SU-DHL-6 (cell line): ENCODE measurements around the gene SPARC.

ENCODE experiments used
- H2AFZ ChIP-seq: fragments of 200-600 bp; sonication (generic); 2 replicates; pipeline ENCODE4 v1.6.1; 2014; ENCODE audit warnings: low read depth, mild to moderate bottlenecking, moderate library complexity, mixed read lengths, antibody characterized with exemption, low read length; ENCODE audit not compliant: severe bottlenecking
- H3F3A ChIP-seq: fragments of 200-600 bp; shearing (Covaris generic); 2 replicates; pipeline ENCODE4 v1.6.0; 2016; ENCODE audit warnings: antibody characterized with exemption, mild to moderate bottlenecking; ENCODE audit not compliant: insufficient read depth
- H3K27ac ChIP-seq: fragments of 200-600 bp; sonication (generic); 2 replicates; pipeline ENCODE4 v1.5.1; 2016; ENCODE audit warnings: low read depth, mild to moderate bottlenecking, low read length, moderate library complexity, mixed read lengths
- H3K27me3 ChIP-seq: fragments of 200-600 bp; sonication (generic), shearing (Covaris generic); 2 replicates; pipeline ENCODE4 v1.6.0; 2014; ENCODE audit warnings: mild to moderate bottlenecking, low read length
- H3K36me3 ChIP-seq: fragments of 200-600 bp; sonication (generic); 2 replicates; pipeline ENCODE4 v1.6.1; 2014; ENCODE audit warnings: mild to moderate bottlenecking, low read length, mixed read lengths
- H3K4me2 ChIP-seq: fragments of 300-600, 200-600 bp; shearing (Covaris generic), sonication (generic); 2 replicates; pipeline ENCODE4 v1.6.0; 2014; ENCODE audit warnings: low read length, low read depth, mild to moderate bottlenecking; ENCODE audit not compliant: poor library complexity, severe bottlenecking
- H3K4me3 ChIP-seq: fragments of 200-600 bp; sonication (generic); 2 replicates; pipeline ENCODE4 v1.5.1; 2014; ENCODE audit warnings: antibody characterized with exemption, low read length, mild to moderate bottlenecking, mixed read lengths; ENCODE audit not compliant: insufficient read depth, poor library complexity, severe bottlenecking
- H3K79me2 ChIP-seq: fragments of 200-600 bp; sonication (generic); 2 replicates; pipeline ENCODE4 v1.6.1; 2014; ENCODE audit warnings: mild to moderate bottlenecking, low read length, moderate library complexity; ENCODE audit not compliant: insufficient read depth
- H3K9ac ChIP-seq: fragments of 200-600 bp; sonication (generic); 2 replicates; pipeline ENCODE4 v1.7.0; 2014; ENCODE audit warnings: mild to moderate bottlenecking, low read length
- H3K9me2 ChIP-seq: fragments of 200-600 bp; sonication (generic); replicated peaks from 2 replicates; pipeline ENCODE4 v1.6.1; 2014; ENCODE audit warnings: low read length; ENCODE audit not compliant: insufficient read depth
- H3K9me3 ChIP-seq: fragments of 200-600 bp; sonication (generic); 2 replicates; pipeline ENCODE4 v1.6.1; 2014; ENCODE audit warnings: low read length, mixed read lengths; ENCODE audit not compliant: insufficient read depth
- H4K20me1 ChIP-seq: fragments of 200-600 bp; sonication (generic); 2 replicates; pipeline ENCODE4 v1.6.1; 2014; ENCODE audit warnings: low read depth, mild to moderate bottlenecking, antibody characterized with exemption, low read length, moderate library complexity, mixed read lengths
- EZH2phosphoT487 ChIP-seq: fragments of 200-600 bp; sonication (generic), shearing (Covaris generic); conservative IDR thresholded peaks from 2 replicates; pipeline ENCODE4 v1.6.1; 2018; ENCODE audit warnings: mild to moderate bottlenecking, antibody characterized with exemption, low read length, moderate library complexity, mixed read lengths
- TF ChIP-seq, protein P1 (sequence below): fragments of 200-600 bp; sonication (generic); IDR thresholded peaks from one replicate; pipeline ENCODE4 v1.5.1; 2017; ENCODE audit warnings: antibody characterized with exemption, mild to moderate bottlenecking, low read length, moderate library complexity; ENCODE audit not compliant: insufficient read depth, poor library complexity, severe bottlenecking

Gene SPARC

DNA sequence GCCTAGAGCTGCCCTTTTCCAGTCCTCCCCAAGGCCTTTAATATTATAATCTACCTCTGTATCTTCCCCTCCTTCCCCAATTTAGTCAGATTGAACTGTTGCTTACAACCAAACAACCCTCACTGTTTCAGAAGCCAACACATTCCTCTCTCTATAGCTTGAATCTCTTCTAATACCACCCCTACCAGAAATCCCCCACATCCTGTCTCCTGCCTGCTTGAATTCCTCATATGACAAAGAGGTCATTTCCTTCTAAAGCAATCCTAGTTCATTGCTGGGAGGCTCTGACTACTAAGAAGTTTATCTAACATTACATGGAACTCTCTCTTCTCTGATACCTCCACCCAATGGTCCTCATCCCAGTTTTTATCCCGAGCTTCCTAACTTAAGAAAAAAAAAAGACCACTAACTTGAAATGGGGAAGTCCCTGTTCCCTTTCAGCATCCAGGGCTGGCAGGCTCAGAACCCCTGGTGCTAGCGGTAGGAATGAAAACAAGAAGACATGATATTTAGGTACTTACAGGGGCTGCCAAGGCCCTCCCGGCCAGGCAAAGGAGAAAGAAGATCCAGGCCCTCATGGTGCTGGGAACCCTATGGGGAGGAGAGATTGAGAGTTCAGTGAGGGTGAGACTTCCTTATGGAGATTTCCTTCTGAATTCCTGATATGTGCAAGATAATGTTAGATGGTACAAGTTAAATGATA lies 11.0 kb downstream of the SPARC start:
- Histone ChIP-seq H3K36me3 (no peaks in the 10 kb centered on the region), H3K27ac (no peak overlapping the region), H4K20me1 (no peaks in the 10 kb centered on the region), H3F3A (no peaks in the 10 kb centered on the region), H3K4me3 (no peak overlapping the region), H3K4me2 (no peak overlapping the region), H3K9me3 (no peaks in the 10 kb centered on the region), H3K27me3 (no peaks in the 10 kb centered on the region), H3K9ac (no peak overlapping the region), H3K79me2 (no peaks in the 10 kb centered on the region), H3K9me2 (no peaks in the 10 kb centered on the region), H2AFZ (no peak overlapping the region)
- no peak for TF ChIP-seq EZH2phosphoT487

DNA sequence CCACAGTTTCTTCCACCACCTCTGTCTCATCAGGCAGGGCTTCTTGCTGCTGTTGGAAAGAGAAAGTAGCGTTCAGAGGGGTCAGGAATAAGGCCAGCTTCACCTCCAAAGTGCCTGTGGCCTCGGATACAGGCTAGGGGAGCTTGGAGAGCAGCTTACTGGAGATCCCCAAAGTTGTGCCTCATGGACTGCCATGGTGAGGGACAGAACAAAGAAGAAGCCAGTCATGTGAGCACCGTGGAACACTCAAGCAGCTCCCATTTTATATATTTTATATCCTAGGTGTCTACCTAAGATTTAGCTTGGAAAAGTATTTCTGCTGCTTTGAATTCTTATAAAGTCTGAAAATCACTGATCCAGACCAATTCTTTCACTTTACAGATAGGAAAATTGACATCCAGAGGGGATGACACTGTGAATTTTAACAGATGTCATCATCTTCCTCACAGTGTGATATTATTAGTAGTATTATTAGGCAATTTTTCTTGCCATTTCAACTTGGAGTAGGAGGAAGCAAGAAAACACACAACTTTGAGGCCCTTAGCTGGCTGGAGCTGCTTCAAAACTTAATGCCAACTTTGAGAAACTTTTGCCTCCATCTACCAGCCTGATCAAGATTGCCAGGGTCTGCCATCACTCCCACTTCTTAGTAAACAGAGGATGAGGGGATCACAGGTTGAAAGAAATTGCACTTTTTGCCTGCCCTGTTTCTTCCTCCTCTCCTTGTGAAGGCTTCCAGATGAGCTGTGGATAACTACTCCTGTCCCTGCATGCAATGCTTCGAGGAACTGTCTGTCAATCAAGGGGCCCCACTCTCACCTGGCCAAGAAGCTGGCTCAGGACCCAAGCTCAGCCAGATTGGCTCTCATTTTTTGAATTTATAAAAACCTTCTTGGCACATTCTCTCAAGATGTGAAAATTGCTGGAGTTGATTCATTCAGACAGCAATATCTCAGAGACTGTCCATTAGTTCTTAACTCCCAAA lies 11.8 kb downstream of the SPARC start:
- Histone ChIP-seq H3K79me2 (no peaks in the 10 kb centered on the region), H3K27ac (no peak overlapping the region), H3K4me2 (no peak overlapping the region), H3K9me2 (no peaks in the 10 kb centered on the region), H3K4me3 (no peak overlapping the region), H3K36me3 (no peaks in the 10 kb centered on the region), H3F3A (no peaks in the 10 kb centered on the region), H3K9me3 (no peaks in the 10 kb centered on the region), H2AFZ (no peak overlapping the region), H3K27me3 (no peaks in the 10 kb centered on the region), H3K9ac (no peak overlapping the region), H4K20me1 (no peaks in the 10 kb centered on the region)
- TF ChIP-seq, protein P1, sequence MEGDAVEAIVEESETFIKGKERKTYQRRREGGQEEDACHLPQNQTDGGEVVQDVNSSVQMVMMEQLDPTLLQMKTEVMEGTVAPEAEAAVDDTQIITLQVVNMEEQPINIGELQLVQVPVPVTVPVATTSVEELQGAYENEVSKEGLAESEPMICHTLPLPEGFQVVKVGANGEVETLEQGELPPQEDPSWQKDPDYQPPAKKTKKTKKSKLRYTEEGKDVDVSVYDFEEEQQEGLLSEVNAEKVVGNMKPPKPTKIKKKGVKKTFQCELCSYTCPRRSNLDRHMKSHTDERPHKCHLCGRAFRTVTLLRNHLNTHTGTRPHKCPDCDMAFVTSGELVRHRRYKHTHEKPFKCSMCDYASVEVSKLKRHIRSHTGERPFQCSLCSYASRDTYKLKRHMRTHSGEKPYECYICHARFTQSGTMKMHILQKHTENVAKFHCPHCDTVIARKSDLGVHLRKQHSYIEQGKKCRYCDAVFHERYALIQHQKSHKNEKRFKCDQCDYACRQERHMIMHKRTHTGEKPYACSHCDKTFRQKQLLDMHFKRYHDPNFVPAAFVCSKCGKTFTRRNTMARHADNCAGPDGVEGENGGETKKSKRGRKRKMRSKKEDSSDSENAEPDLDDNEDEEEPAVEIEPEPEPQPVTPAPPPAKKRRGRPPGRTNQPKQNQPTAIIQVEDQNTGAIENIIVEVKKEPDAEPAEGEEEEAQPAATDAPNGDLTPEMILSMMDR: no peak
- TF ChIP-seq EZH2phosphoT487: no peak

DNA sequence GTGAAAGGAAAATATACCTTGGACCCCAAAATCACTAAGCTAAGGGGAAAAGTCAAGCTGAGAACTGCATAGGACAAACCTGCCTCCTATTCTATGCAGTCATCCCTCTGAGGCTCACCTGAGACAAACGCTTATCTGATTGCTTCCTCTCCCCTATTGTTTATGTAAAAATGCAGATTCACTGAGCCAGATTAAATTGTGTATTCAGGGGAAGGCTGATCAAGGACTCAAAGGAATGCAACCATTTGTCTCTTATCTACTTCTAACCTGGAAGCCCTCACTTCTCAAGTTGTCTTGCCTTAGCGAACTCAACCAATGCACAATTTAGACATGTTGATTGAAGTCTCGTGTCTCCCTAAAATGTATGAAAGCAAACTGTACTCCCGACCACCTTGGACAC lies 13.3 kb downstream of the SPARC start:
- H3K27me3 ChIP-seq: no peaks in the 10 kb centered on the region
- H4K20me1 ChIP-seq: no peaks in the 10 kb centered on the region
- no peak overlapping the region for H3K4me3 ChIP-seq
- no peak overlapping the region for H3K4me2 ChIP-seq
- no peak overlapping the region for H3K9ac ChIP-seq
- no peak overlapping the region for H2AFZ ChIP-seq
- H3K9me2 ChIP-seq: no peaks in the 10 kb centered on the region
- no peak overlapping the region for H3K27ac ChIP-seq
- TF ChIP-seq, protein P1: no peak
- no peak for TF ChIP-seq EZH2phosphoT487
- no peaks in the 10 kb centered on the region for H3K36me3 ChIP-seq
- H3F3A ChIP-seq: no peaks in the 10 kb centered on the region
- no peaks in the 10 kb centered on the region for H3K79me2 ChIP-seq
- H3K9me3 ChIP-seq: no peaks in the 10 kb centered on the region
